Activated naive CD4-positive, alpha-beta T cell treated with anti-CD3 and anti-CD28 coated beads, Interleukin-2, amount 10 ng/mL, durations not matched to agents 7 days and 5 days (primary cell): ENCODE measurements around the gene TSEN54.
"Not testable (repeated sequence)": the region's sequence is repeated elsewhere in the genome, so short reads cannot be mapped to it uniquely, and the experiment has no call there.

Source experiments
- CTCF ChIA-PET: fragments of 350-600 bp; sonication (Branson Sonifier 250); formaldehyde crosslinking; loops from one replicate; lab custom pipeline; 2021; ENCODE audit warnings: antibody characterized with exemption; lab: Charles Lee
- DNase-seq: peaks from one replicate; pipeline ENCODE4 v3.0.0-alpha.2; 2020
- H3K27ac Mint-ChIP-seq: one replicate; pipeline ENCODE4 v1.8.0; 2021; ENCODE audit warnings: mild to moderate bottlenecking, moderate library complexity, mixed read lengths
- H3K27me3 Mint-ChIP-seq: one replicate; pipeline ENCODE4 v1.8.0; 2021; ENCODE audit warnings: mild to moderate bottlenecking, mixed read lengths
- H3K36me3 Mint-ChIP-seq: one replicate; pipeline ENCODE4 v1.8.0; 2021; ENCODE audit warnings: mixed read lengths
- H3K4me1 Mint-ChIP-seq: one replicate; pipeline ENCODE4 v1.8.0; 2021; ENCODE audit warnings: mixed read lengths
- H3K4me3 Mint-ChIP-seq: one replicate; pipeline ENCODE4 v1.8.0; 2021; ENCODE audit warnings: mild to moderate bottlenecking, moderate library complexity, mixed read lengths
- H3K9me3 Mint-ChIP-seq: one replicate; pipeline ENCODE4 v1.8.0; 2021; ENCODE audit warnings: mixed read lengths

TSEN54 gene

GRCh38 chr17:75514299-75514918 is 1.9 kb upstream of the TSEN54 start:
- Mint-ChIP-seq H3K27ac (no peak overlapping the region), H3K4me3 (peak overlapping the region; percentile 47), H3K36me3 (peaks cover 13% of the 10 kb centered on the region), H3K4me1 (peaks cover 25% of the 10 kb centered on the region), H3K27me3 (peaks cover 35% of the 10 kb centered on the region), H3K9me3 (no peaks in the 10 kb centered on the region)
- CTCF ChIA-PET = no interaction called here
- no peak for DNase-seq

- Mint-ChIP-seq H3K4me3 (peak overlapping the region; percentile 66), H3K27ac (no peak overlapping the region), H3K27me3 (peaks cover 35% of the 10 kb centered on the region), H3K4me1 (peaks cover 28% of the 10 kb centered on the region), H3K9me3 (no peaks in the 10 kb centered on the region), H3K36me3 (peaks cover 17% of the 10 kb centered on the region)
- no peak for DNase-seq
- CTCF ChIA-PET = no interaction called here
Observed at GRCh38 chr17:75514919-75515495, 1.3 kb upstream of the TSEN54 start.

- Mint-ChIP-seq H3K4me3 (peak within 1 kb of the TSS; percentile 66), H3K27me3 (peaks cover 35% of the 10 kb centered on the region), H3K27ac (peak within 1 kb of the TSS; percentile 33), H3K36me3 (peaks cover 17% of the 10 kb centered on the region), H3K9me3 (no peaks in the 10 kb centered on the region), H3K4me1 (peaks cover 28% of the 10 kb centered on the region)
- DNase-seq = peak; percentile 87
- CTCF ChIA-PET = interaction anchor here (0.7 to 1.6 kb wide), 7 partner anchors 16 to 93 kb away, joined by 3 to 8 read pairs (median 4); partner anchors contain the start of gene TMEM94
Observed at GRCh38 chr17:75515496-75516254, 653 bp upstream of the TSEN54 start, which contains the start of gene CASKIN2. CASKIN2 (minus strand) TSS chr17:75515537; CDS start chr17:75513804, 1,733 bp downstream.

- CTCF ChIA-PET = interaction anchor here (0.7 to 1.6 kb wide), 10 partner anchors 15 to 117 kb away, joined by 3 to 8 read pairs (median 4); partner anchors contain the start of genes MYO15B, SMIM5 and TMEM94
- peak; percentile 61 for DNase-seq
Observed at GRCh38 chr17:75516619-75517296, 430 bp downstream of the TSEN54 start.

GRCh38 chr17:75517297-75517865 is 1.1 kb downstream of the TSEN54 start:
- H3K9me3 Mint-ChIP-seq = no peaks in the 10 kb centered on the region
- CTCF ChIA-PET = interaction anchor here (1.2 to 1.6 kb wide), 6 partner anchors 15 to 95 kb away, joined by 3 to 8 read pairs (median 4); partner anchors contain the start of genes MYO15B and TMEM94
- peak overlapping the region; percentile 91 for H3K4me3 Mint-ChIP-seq
- H3K36me3 Mint-ChIP-seq = peaks cover 27% of the 10 kb centered on the region
- peaks cover 32% of the 10 kb centered on the region for H3K27me3 Mint-ChIP-seq
- H3K27ac Mint-ChIP-seq = peak overlapping the region; percentile 87
- peaks cover 28% of the 10 kb centered on the region for H3K4me1 Mint-ChIP-seq
- DNase-seq = peak; percentile 45

More at GRCh38 chr17:75516619-75517296, 430 bp downstream of the TSEN54 start:
- Mint-ChIP-seq H3K27ac (peak overlapping the region; percentile 87), H3K36me3 (peaks cover 24% of the 10 kb centered on the region), H3K27me3 (peaks cover 35% of the 10 kb centered on the region), H3K4me1 (peaks cover 28% of the 10 kb centered on the region), H3K4me3 (peak overlapping the region; percentile 91), H3K9me3 (no peaks in the 10 kb centered on the region)

GRCh38 chr17:75518201-75518600 is 1.9 kb downstream of the TSEN54 start:
- Mint-ChIP-seq H3K27ac (peak overlapping the region; percentile 87), H3K9me3 (no peaks in the 10 kb centered on the region), H3K4me3 (peak overlapping the region; percentile 91), H3K36me3 (peaks cover 31% of the 10 kb centered on the region), H3K27me3 (peaks cover 27% of the 10 kb centered on the region), H3K4me1 (peaks cover 28% of the 10 kb centered on the region)
- CTCF ChIA-PET = interaction anchor here (0.6 to 1.5 kb wide), 3 partner anchors 62 to 95 kb away, joined by 3 to 5 read pairs (median 4); partner anchors contain the start of gene TMEM94
- DNase-seq = peak; percentile 64

- CTCF ChIA-PET = interaction anchor here (0.6 to 0.8 kb wide), 2 partner anchors 69 to 232 kb away, joined by 3 to 4 read pairs; no protein-coding TSS in a partner anchor
- Mint-ChIP-seq H3K27me3 (peaks cover 19% of the 10 kb centered on the region), H3K36me3 (peaks cover 31% of the 10 kb centered on the region), H3K4me3 (no peak overlapping the region), H3K4me1 (peaks cover 28% of the 10 kb centered on the region), H3K9me3 (no peaks in the 10 kb centered on the region), H3K27ac (peak overlapping the region; percentile 87)
- DNase-seq = no peak
Observed at GRCh38 chr17:75518983-75519537, 2.7 kb downstream of the TSEN54 start.

GRCh38 chr17:75520413-75520812 is 4.1 kb downstream of the TSEN54 start:
- not testable (repeated sequence) for H3K27me3 Mint-ChIP-seq, H3K27ac Mint-ChIP-seq, DNase-seq, H3K9me3 Mint-ChIP-seq, H3K4me3 Mint-ChIP-seq
- peaks cover 31% of the 10 kb centered on the region for H3K36me3 Mint-ChIP-seq
- CTCF ChIA-PET = interaction anchor here (0.6 kb wide), 1 partner anchor 439 kb away, joined by 3 read pairs; no protein-coding TSS in a partner anchor
- peaks cover 31% of the 10 kb centered on the region for H3K4me1 Mint-ChIP-seq

GRCh38 chr17:75521290-75521689 is 5.0 kb downstream of the TSEN54 start:
- peaks cover 5% of the 10 kb centered on the region for H3K27me3 Mint-ChIP-seq
- H3K4me3 Mint-ChIP-seq = no peak overlapping the region
- peaks cover 32% of the 10 kb centered on the region for H3K36me3 Mint-ChIP-seq
- peaks cover 32% of the 10 kb centered on the region for H3K4me1 Mint-ChIP-seq
- CTCF ChIA-PET = no interaction called here
- DNase-seq = no peak
- H3K27ac Mint-ChIP-seq = no peak overlapping the region
- H3K9me3 Mint-ChIP-seq = no peaks in the 10 kb centered on the region

GRCh38 chr17:75521951-75522727 is 5.8 kb downstream of the TSEN54 start:
- Mint-ChIP-seq H3K4me3 (no peak overlapping the region), H3K27ac (no peak overlapping the region), H3K36me3 (peaks cover 32% of the 10 kb centered on the region), H3K4me1 (peaks cover 39% of the 10 kb centered on the region), H3K27me3 (peaks cover 14% of the 10 kb centered on the region), H3K9me3 (no peaks in the 10 kb centered on the region)
- CTCF ChIA-PET = no interaction called here
- no peak for DNase-seq

- CTCF ChIA-PET = interaction anchor here (1.2 kb wide), 1 partner anchor 109 kb away, joined by 4 read pairs; the partner anchor contains the start of gene SMIM5
- H3K9me3 Mint-ChIP-seq = no peaks in the 10 kb centered on the region
- H3K4me1 Mint-ChIP-seq = peaks cover 25% of the 10 kb centered on the region
- no peak for DNase-seq
- peak overlapping the region; percentile 59 for H3K4me3 Mint-ChIP-seq
- H3K36me3 Mint-ChIP-seq = peaks cover 23% of the 10 kb centered on the region
- no peak overlapping the region for H3K27ac Mint-ChIP-seq
- peaks cover 16% of the 10 kb centered on the region for H3K27me3 Mint-ChIP-seq
Observed at GRCh38 chr17:75523647-75524046, 7.3 kb downstream of the TSEN54 start.

GRCh38 chr17:75524269-75524969 is 8.1 kb downstream of the TSEN54 start:
- no peak overlapping the region for H3K27ac Mint-ChIP-seq
- CTCF ChIA-PET = interaction anchor here (1.1 to 1.2 kb wide), 2 partner anchors 109 to 284 kb away, joined by 3 to 4 read pairs; partner anchors contain the start of gene SMIM5
- H3K4me1 Mint-ChIP-seq = peaks cover 17% of the 10 kb centered on the region

More at GRCh38 chr17:75524269-75524969, 8.1 kb downstream of the TSEN54 start:
- peaks cover 16% of the 10 kb centered on the region for H3K27me3 Mint-ChIP-seq
- H3K36me3 Mint-ChIP-seq = peaks cover 19% of the 10 kb centered on the region
- no peaks in the 10 kb centered on the region for H3K9me3 Mint-ChIP-seq
- H3K4me3 Mint-ChIP-seq = peak overlapping the region; percentile 59
- DNase-seq = no peak
